ENCODE data around the gene KLHL12.

The KLHL12 gene

DNA sequence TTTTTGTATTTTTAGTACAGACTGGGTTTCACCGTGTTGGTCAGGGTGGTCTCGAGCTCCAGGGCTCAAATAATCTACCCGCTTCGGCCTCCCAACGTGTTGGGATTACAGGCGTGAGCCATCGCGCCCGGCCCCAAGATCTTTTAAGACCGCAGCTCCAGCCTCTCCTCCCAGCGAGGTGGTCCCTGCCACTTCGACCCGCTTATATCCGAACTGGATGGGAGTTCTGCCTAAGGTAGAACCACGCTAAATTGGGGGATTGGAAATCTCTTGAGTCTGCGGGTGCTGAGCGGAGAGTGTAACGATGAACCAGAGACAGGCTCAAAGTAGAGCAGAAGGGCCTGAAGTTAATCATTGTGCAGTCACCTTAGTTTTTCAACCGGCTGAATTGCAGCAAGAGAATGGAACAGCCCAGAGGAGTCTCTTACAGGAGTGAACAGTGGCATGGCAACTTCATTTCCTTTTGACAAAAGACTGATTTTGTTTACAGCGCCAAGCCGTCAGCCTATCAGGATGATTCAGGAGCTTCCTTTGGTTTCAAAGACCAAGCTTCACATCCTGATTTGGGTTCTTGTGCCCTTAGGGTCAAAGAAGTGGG is 40.7 kb upstream of the KLHL12 start:
- ChIA-PET POLR2A (no interaction called here), CTCF (interaction anchor here (0.7 to 2.7 kb wide), 17 partner anchors 8 to 217 kb away, joined by 3 to 19 read pairs (median 4); partner anchors contain the start of gene TMEM183A)
- DNase-seq (ENCODE audit: extremely low spot score) = peak; percentile 25
- TF ChIP-seq, protein P1, sequence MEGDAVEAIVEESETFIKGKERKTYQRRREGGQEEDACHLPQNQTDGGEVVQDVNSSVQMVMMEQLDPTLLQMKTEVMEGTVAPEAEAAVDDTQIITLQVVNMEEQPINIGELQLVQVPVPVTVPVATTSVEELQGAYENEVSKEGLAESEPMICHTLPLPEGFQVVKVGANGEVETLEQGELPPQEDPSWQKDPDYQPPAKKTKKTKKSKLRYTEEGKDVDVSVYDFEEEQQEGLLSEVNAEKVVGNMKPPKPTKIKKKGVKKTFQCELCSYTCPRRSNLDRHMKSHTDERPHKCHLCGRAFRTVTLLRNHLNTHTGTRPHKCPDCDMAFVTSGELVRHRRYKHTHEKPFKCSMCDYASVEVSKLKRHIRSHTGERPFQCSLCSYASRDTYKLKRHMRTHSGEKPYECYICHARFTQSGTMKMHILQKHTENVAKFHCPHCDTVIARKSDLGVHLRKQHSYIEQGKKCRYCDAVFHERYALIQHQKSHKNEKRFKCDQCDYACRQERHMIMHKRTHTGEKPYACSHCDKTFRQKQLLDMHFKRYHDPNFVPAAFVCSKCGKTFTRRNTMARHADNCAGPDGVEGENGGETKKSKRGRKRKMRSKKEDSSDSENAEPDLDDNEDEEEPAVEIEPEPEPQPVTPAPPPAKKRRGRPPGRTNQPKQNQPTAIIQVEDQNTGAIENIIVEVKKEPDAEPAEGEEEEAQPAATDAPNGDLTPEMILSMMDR (IDR thresholded peaks at IDR 0.05; ENCODE audit: control extremely low read depth, extremely low read depth, low read depth, missing control alignments) = no peak

DNA sequence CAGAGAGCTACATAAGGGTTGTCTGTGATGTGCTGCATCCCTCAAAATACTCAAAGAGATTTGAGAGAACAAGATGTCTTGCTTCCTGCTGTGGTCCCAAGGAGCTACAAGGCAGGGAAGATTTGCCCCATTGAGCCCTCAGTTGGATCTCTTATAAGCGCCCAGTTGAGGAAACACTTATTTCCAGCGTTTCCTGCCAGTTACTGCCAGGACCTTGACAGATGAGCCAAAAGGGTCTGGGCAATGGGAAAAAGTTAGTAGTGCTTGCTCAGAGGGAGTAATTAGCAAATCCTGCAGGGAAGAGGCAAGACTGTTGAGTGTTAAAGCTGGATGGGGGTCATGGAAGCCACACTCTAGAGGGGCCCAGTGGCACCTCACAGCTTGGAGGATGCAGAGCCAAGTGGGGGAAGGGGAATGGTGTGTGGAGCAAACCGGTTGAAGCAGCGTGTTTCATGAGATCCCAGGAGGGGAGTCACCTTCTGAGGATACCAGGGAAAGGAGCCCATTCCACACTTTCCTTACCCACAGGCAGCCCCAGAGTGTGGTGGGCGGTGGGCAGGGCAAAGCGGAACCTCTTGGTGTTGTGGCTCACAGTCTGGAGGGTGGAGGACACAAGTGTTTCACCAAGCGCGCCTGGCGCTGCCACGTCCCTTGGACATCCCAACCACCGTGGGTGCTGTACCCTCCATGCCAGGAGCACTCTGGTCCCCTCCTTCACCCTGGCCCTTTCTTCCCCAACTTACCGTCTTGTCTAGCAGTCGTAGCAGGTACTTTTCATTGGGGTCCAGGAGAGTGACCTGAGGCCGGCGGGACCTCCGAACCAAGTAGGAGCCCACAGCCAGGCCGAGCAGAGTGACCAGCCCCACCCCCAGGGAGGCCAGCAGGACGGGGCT is 39.2 kb upstream of the KLHL12 start:
- DNase-seq (ENCODE audit: extremely low spot score) = no peak
- ChIA-PET POLR2A (no interaction called here), CTCF (interaction anchor here (0.7 to 2.7 kb wide), 2 partner anchors 14 to 33 kb away, joined by 3 to 19 read pairs; no protein-coding TSS in a partner anchor)
- TF ChIP-seq, protein P1 (IDR thresholded peaks at IDR 0.05; ENCODE audit: control extremely low read depth, extremely low read depth, low read depth, missing control alignments) = no peak

DNA sequence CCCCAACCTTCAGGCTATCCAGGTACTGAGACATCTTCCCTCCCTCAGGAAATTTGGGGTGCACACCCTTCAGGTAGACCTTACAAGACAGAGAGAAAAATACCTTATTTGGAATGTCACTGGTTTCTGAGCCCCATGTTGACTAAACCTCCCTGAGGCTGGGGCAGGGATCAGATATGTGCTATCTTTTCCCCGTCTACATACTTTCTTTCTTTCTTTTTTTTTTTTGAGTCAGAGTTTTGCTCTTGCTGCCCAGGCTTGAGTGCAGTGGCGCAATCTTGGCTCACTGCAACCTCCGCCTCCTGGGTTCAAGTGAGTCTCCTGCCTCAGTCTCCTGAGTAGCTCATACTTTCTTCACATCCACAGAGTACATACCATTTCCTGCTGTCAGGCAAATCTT is 38.4 kb upstream of the KLHL12 start:
- ChIA-PET CTCF (no interaction called here), POLR2A (no interaction called here)
- TF ChIP-seq, protein P1 (IDR thresholded peaks at IDR 0.05; ENCODE audit: control extremely low read depth, extremely low read depth, low read depth, missing control alignments) = no peak
- no peak for DNase-seq (ENCODE audit: extremely low spot score)

DNA sequence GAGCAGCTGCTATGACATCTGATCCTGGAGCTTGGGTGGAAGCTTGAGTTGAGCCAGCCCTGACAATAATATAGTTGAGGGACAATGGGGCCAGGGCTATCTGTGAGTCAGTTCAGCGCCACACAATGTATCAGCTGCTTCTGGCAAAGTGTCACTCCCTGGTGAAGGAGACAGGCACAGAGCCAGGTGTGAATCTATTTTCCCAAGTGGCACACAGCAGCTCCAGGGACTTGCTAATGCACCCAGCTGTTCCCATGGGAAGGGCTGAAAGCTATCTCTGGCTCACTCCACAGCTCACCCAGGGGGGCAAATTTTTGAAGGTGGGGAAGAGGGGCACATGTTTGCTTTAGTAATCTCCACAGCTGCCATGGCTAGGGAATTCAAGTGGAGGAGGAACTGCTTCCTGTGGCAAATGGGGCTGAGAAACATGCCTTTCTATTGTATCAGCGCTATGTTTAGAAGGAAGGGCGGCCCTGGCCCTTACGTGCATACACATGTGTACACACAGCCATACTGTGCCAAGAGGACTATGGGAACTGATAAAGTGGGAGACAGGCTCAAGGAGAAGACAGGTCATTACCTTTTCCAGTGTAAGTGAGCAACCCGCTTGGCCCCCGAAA is 37.9 kb upstream of the KLHL12 start:
- TF ChIP-seq, protein P1 (IDR thresholded peaks at IDR 0.05; ENCODE audit: control extremely low read depth, extremely low read depth, low read depth, missing control alignments) = no peak
- no peak for DNase-seq (ENCODE audit: extremely low spot score)
- CTCF ChIA-PET = no interaction called here
- POLR2A ChIA-PET = no interaction called here

DNA sequence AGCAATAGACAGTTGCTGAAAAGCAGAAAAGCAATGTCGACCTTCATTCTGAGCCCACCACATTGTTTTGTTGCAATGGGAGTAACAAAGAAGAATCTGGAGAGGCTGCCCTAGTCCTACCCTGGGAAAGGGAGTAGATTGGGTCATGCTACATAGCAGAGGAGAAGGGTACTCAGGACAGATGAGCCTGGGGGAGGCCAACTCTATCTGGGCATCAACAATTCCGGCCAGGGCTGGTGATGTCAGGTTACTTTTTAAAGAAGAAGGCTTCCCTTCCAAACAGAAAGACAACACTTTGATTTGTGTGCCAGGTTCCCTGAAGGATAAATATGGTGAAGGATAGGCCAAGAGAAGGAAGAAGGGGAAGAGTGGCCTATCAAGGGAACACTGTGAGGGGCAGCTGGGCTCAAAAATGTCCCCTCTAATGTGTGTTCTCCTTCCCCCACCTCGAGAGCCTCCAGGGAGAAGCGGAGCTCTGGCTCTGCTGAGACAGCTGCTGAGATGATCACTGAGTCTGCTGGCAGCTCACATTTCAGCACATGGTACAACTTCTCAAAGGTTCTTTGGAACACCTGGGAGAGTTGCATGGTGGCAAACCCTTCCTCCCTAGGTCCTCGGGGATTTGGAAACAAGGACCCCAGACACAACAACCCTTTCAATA is 34.3 kb upstream of the KLHL12 start:
- ChIA-PET POLR2A (no interaction called here), CTCF (interaction anchor here (1.0 to 1.7 kb wide), 3 partner anchors 9 to 38 kb away, joined by 3 to 6 read pairs (median 4); no protein-coding TSS in a partner anchor)
- TF ChIP-seq, protein P1 (IDR thresholded peaks at IDR 0.05; ENCODE audit: control extremely low read depth, extremely low read depth, low read depth, missing control alignments) = no peak
- no peak for DNase-seq (ENCODE audit: extremely low spot score)

DNA sequence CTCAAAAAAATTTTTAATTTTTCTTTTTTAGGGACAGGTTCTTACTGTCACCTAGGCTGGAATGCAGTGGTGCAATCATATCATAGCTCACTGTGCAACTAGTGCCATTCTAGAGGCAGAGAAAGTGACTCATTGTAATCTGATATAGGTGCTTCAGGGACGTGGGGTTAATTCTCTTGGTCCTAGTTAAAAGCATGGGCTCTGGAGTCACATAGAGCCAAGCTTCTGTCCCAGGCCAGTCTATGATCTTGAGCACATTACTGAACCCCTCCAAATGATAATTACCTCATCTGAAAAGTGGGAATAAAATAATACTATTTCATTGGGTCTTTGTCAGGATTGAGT is 32.2 kb upstream of the KLHL12 start:
- no peak for DNase-seq (ENCODE audit: extremely low spot score)
- CTCF ChIA-PET = interaction anchor here (1.4 to 1.7 kb wide), 3 partner anchors 8 to 40 kb away, joined by 4 to 7 read pairs (median 6); no protein-coding TSS in a partner anchor
- TF ChIP-seq, protein P1 (IDR thresholded peaks at IDR 0.05; ENCODE audit: control extremely low read depth, extremely low read depth, low read depth, missing control alignments) = no peak
- POLR2A ChIA-PET = no interaction called here

Data from GM10248 (cell line).